K562 (cell line): ENCODE results near the gene PIK3C2A. TPM values are rescaled to one million over a fixed set of nuclear protein-coding genes. Genes with fewer than 3 reads are reported as not detected.
"Not testable (repeated sequence)": the region's sequence is repeated elsewhere in the genome, so short reads cannot be mapped to it uniquely, and the experiment has no call there.

ENCODE experiments used
- ATAC-seq: fragments of 200-7000 bp; cut with Tn5 transposase; 3 replicates; pipeline ENCODE4 v1.9.1; 2020; ENCODE audit warnings: moderate library complexity
- BruUV-seq: library from RNA; stranded (reverse); fragments of 400-500 nt; replicated peaks from 2 replicates; lab custom pipeline; 2021; lab: Mats Ljungman, UMichigan
- CTCF ChIA-PET: fragments of 300-600 bp; formaldehyde crosslinking; extraction: SDS; loops from one replicate; lab custom pipeline; 2021; ENCODE audit warnings: low intra/inter-chr PET ratio; lab: Yijun Ruan, JAX
- POLR2A ChIA-PET: fragments of 300-600, 350-650 bp; sonication (Branson Sonifier 250); formaldehyde crosslinking; extraction: SDS; loops from one replicate; lab custom pipeline; 2021; ENCODE audit warnings: antibody characterized with exemption, inconsistent platforms; lab: Yijun Ruan, JAX
- DNase-seq, 4 experiments: peaks; one replicate each; pipeline versions ENCODE4 v3.0.0 to v3.0.0-alpha.2; 2011 to 2018; ENCODE audit warnings: low spot score in 3 of 4, mixed read lengths in 3 of 4; ENCODE audit errors: extremely low read depth in 1 of 4
- FAIRE-seq: peaks from 2 replicates; lab custom pipeline; 2011; peaks lifted over from hg19 to GRCh38; lab: Jason Lieb, UNC
- H2AFZ ChIP-seq: 2 replicates; pipeline ENCODE4 v1.6.0; 2011; ENCODE audit warnings: low read depth, low read length, control low read depth, inconsistent platforms
- H3K27ac ChIP-seq: fragments of 200-600 bp; 3 replicates; pipeline ENCODE4 v1.8.0; 2011; ENCODE audit warnings: low read depth, mild to moderate bottlenecking, control low read depth, inconsistent platforms, low read length, moderate library complexity, mixed read lengths; ENCODE audit errors: extremely low read depth
- H3K27me3 ChIP-seq, 2 experiments: fragments of 300-600 bp in 1 of 2; 2 replicates in 1 of 2; 3 replicates in 1 of 2; pipeline versions ENCODE4 v1.6.0 to v1.8.0; 2011; ENCODE audit warnings: inconsistent platforms in 2 of 2, low read length in 2 of 2, mild to moderate bottlenecking in 1 of 2, mixed read lengths in 1 of 2, moderate library complexity in 1 of 2; ENCODE audit not compliant: control insufficient read depth in 2 of 2, insufficient read depth in 2 of 2
- H3K36me3 ChIP-seq: fragments of 300-600 bp; 3 replicates; pipeline ENCODE4 v1.8.0; 2011; ENCODE audit warnings: mild to moderate bottlenecking, low read length, inconsistent platforms; ENCODE audit not compliant: control insufficient read depth, insufficient read depth
- H3K4me1 ChIP-seq, 2 experiments: fragments of 200-600 bp in 1 of 2; replicated peaks in 1 of 2; 2 replicates in 1 of 2; 3 replicates in 1 of 2; pipeline versions ENCODE4 v1.5.1 to v1.8.0; 2011; ENCODE audit warnings: inconsistent platforms in 2 of 2, low read length in 2 of 2, mild to moderate bottlenecking in 1 of 2, mixed read lengths in 1 of 2, moderate library complexity in 1 of 2; ENCODE audit not compliant: control insufficient read depth in 2 of 2, insufficient read depth in 2 of 2
- H3K4me2 ChIP-seq: 2 replicates; pipeline ENCODE4 v1.6.1; 2011; ENCODE audit warnings: low read length, control low read depth, inconsistent platforms, mixed read lengths; ENCODE audit not compliant: insufficient read depth
- H3K4me3 ChIP-seq: fragments of 200-600 bp; sonication (generic), shearing (Covaris generic); 2 replicates; pipeline ENCODE4 v1.5.1; 2016; ENCODE audit warnings: control low read depth, inconsistent platforms
- H3K79me2 ChIP-seq: fragments of 200-600 bp; 3 replicates; pipeline ENCODE4 v1.8.0; 2011; ENCODE audit warnings: low read length, inconsistent platforms; ENCODE audit not compliant: control insufficient read depth, insufficient read depth
- H3K9ac ChIP-seq, 2 experiments: 2 replicates each; pipeline versions ENCODE4 v1.6.0 to v1.6.1; 2011; ENCODE audit warnings: low read depth in 2 of 2, low read length in 2 of 2, control low read depth in 1 of 2, inconsistent platforms in 1 of 2, mild to moderate bottlenecking in 1 of 2, mixed read lengths in 1 of 2; ENCODE audit not compliant: insufficient read depth in 1 of 2
- H3K9me1 ChIP-seq: one replicate; pipeline ENCODE4 v1.6.0; 2011; ENCODE audit warnings: inconsistent platforms, mild to moderate bottlenecking, low read length, moderate library complexity; ENCODE audit not compliant: control insufficient read depth, insufficient read depth
- H3K9me3 ChIP-seq: replicated peaks from 2 replicates; pipeline ENCODE4 v1.5.1; 2011; ENCODE audit warnings: low read depth, low read length, inconsistent platforms; ENCODE audit not compliant: control insufficient read depth, insufficient read depth
- H4K20me1 ChIP-seq: replicated peaks from 2 replicates; pipeline ENCODE4 v1.6.1; 2011; ENCODE audit warnings: low read length, inconsistent platforms, mixed read lengths; ENCODE audit not compliant: control insufficient read depth, insufficient read depth
- TEAD2 ChIP-seq: fragments of 450-650 bp; IDR thresholded peaks from 2 replicates; pipeline ENCODE4 v1.6.1; 2016; ENCODE audit warnings: missing genetic modification characterization, control low read depth, missing compliant biosample characterization
- WGBS: fragments of 100-300 bp; shearing (Covaris generic); methylation state at CpG from one replicate; pipeline ENCODE4 v1.1.6; 2016; ENCODE audit warnings: low coverage, mixed read lengths; ENCODE audit not compliant: insufficient coverage; ENCODE audit errors: missing lambda C conversion rate; 5-methylcytosine and 5-hydroxymethylcytosine counted together
- in situ Hi-C: fragments of 300-500 bp; cut with MboI; formaldehyde crosslinking; loops from 4 replicates; pipeline ENCODE4 v1.15.0; 2018; ENCODE audit warnings: inconsistent platforms, mixed read lengths
- intact Hi-C: fragments of 100-400 bp; cut with micrococcal nuclease; formaldehyde crosslinking; loops from 2 replicates; pipeline ENCODE4 v1.14.2; 2022
- polyA plus RNA-seq, 8 experiments: library from polyadenylated mRNA; depleted of rRNA in 4 of 8; stranded (reverse) in 5 of 8; unstranded in 3 of 8; fragments of >200 nt; fragmentation: Nextera tagmentation in 2 of 8; fragmentation: Illumina TruSeq in 1 of 8; extraction: Ambion mirVana in 2 of 8; extraction: Trizol in 1 of 8; gene quantifications; 2 replicates each; pipeline versions ENCODE4 v1.2.1 to v1.2.3, GENCODE V29; 2011 to 2014; ENCODE audit warnings: inconsistent platforms in 1 of 8, missing spikeins in 1 of 8
- total RNA-seq, 7 experiments: library from RNA; depleted of rRNA in 6 of 7; stranded (reverse); fragments of >200 nt in 6 of 7; fragmentation: Illumina TruSeq in 2 of 7; extraction: Trizol in 2 of 7; gene quantifications; 2 replicates each; pipeline versions ENCODE4 v1.2.1 to v1.2.3, GENCODE V29; 2011 to 2021; ENCODE audit warnings: low replicate concordance in 1 of 7
- TF ChIP-seq, protein P1 (sequence below): IDR thresholded peaks from 2 replicates; pipeline ENCODE4 v1.6.1; 2016; ENCODE audit warnings: missing genetic modification characterization, missing compliant biosample characterization

The PIK3C2A gene
- total and polyA plus RNA-seq, 9 of the 15 experiments (the other 6 are each of a cell fraction or from before 2014, with no cell fraction given): 3.1 to 25.2 (median 15.6) TPM

GRCh38 chr11:17240780-17241179, 33.0 kb upstream of the PIK3C2A start:
- FAIRE-seq (no peak), ATAC-seq (no peak), DNase-seq (no peak)
- TF ChIP-seq, protein P1, sequence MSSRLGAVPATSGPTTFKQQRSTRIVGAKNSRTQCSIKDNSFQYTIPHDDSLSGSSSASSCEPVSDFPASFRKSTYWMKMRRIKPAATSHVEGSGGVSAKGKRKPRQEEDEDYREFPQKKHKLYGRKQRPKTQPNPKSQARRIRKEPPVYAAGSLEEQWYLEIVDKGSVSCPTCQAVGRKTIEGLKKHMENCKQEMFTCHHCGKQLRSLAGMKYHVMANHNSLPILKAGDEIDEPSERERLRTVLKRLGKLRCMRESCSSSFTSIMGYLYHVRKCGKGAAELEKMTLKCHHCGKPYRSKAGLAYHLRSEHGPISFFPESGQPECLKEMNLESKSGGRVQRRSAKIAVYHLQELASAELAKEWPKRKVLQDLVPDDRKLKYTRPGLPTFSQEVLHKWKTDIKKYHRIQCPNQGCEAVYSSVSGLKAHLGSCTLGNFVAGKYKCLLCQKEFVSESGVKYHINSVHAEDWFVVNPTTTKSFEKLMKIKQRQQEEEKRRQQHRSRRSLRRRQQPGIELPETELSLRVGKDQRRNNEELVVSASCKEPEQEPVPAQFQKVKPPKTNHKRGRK (tag): peak; percentile 61
- no peak for TF ChIP-seq TEAD2 (tag)
- no TSS peak for BruUV-seq
- ChIA-PET POLR2A (no interaction called here), CTCF (no interaction called here)
- Histone ChIP-seq H3K27me3 (0 out of 5 replicates have a peak, but pooled peaks cover 0 to 2% of the 10 kb centered on the region in 2 experiments), H3K4me3 (no peak overlapping the region), H3K9me3 (no peaks in the 10 kb centered on the region), H4K20me1 (no peaks in the 10 kb centered on the region), H3K79me2 (no peaks in the 10 kb centered on the region), H2AFZ (no peak overlapping the region), H3K9ac (no peak overlapping the region), H3K36me3 (no peaks in the 10 kb centered on the region), H3K27ac (no peak overlapping the region; the same call in 2 of the 3 replicates), H3K4me2 (no peak overlapping the region), H3K4me1 (no peaks in the 10 kb centered on the region), H3K9me1 (no peaks in the 10 kb centered on the region)
- intact Hi-C loops (no loop called here), in situ Hi-C loops (no loop called here)

DNA sequence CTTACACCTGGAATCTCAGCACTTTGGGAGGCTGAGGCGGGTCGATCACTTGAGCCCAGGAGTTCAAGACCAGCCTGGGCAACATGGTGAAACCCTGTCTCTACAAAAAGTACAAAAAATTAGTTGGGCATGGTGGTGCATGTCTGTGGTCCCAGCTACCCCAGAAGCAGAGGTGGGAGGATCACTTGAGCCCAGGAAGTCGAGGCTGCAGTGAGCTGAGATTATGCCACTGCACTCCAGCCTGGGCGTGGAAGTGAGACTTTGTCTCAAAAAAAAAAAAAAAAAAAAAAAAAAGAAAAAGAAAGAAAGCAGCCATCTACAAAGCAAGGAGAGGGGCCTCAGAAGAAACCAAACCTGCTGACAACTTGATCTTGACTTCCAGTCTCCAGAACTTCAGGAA, 32.1 kb upstream of the PIK3C2A start:
- H2AFZ ChIP-seq, H3K9ac ChIP-seq, H4K20me1 ChIP-seq, FAIRE-seq, H3K36me3 ChIP-seq, H3K79me2 ChIP-seq, H3K9me3 ChIP-seq, CTCF ChIA-PET, DNase-seq, H3K27me3 ChIP-seq, H3K27ac ChIP-seq, H3K4me2 ChIP-seq, H3K9me1 ChIP-seq, intact Hi-C loops, ATAC-seq, BruUV-seq, H3K4me3 ChIP-seq, H3K4me1 ChIP-seq: not testable (repeated sequence)
- 0% methylated on average over 3 of the region's 4 CpGs for WGBS
- POLR2A ChIA-PET: interaction anchor here (0.5 to 0.6 kb wide), 2 partner anchors 42 to 283 kb away, joined by 3 read pairs; no protein-coding TSS in a partner anchor
- in situ Hi-C loops: loop anchor here (10.0 kb wide), 1 partner anchor 285 kb away; no protein-coding TSS in a partner anchor
